GM12801 (cell line): ENCODE data around the gene MAP7D1.

Source experiments
- TF ChIP-seq, protein P1 (sequence below): IDR thresholded peaks from one replicate; pipeline ENCODE4 v1.5.1; 2011; ENCODE audit warnings: control low read depth; ENCODE audit not compliant: insufficient read length; ENCODE audit errors: extremely low read depth

The MAP7D1 gene

GRCh38 chr1:36136535-36136934 lies 19.4 kb upstream of the MAP7D1 start:
- TF ChIP-seq, protein P1, sequence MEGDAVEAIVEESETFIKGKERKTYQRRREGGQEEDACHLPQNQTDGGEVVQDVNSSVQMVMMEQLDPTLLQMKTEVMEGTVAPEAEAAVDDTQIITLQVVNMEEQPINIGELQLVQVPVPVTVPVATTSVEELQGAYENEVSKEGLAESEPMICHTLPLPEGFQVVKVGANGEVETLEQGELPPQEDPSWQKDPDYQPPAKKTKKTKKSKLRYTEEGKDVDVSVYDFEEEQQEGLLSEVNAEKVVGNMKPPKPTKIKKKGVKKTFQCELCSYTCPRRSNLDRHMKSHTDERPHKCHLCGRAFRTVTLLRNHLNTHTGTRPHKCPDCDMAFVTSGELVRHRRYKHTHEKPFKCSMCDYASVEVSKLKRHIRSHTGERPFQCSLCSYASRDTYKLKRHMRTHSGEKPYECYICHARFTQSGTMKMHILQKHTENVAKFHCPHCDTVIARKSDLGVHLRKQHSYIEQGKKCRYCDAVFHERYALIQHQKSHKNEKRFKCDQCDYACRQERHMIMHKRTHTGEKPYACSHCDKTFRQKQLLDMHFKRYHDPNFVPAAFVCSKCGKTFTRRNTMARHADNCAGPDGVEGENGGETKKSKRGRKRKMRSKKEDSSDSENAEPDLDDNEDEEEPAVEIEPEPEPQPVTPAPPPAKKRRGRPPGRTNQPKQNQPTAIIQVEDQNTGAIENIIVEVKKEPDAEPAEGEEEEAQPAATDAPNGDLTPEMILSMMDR: no peak

GRCh38 chr1:36137226-36137625 lies 18.7 kb upstream of the MAP7D1 start:
- TF ChIP-seq, protein P1: no peak

- TF ChIP-seq, protein P1: no peak
Observed at GRCh38 chr1:36137776-36138175, 18.2 kb upstream of the MAP7D1 start.

- TF ChIP-seq, protein P1: no peak
Observed at GRCh38 chr1:36139521-36139920, 16.4 kb upstream of the MAP7D1 start.

DNA sequence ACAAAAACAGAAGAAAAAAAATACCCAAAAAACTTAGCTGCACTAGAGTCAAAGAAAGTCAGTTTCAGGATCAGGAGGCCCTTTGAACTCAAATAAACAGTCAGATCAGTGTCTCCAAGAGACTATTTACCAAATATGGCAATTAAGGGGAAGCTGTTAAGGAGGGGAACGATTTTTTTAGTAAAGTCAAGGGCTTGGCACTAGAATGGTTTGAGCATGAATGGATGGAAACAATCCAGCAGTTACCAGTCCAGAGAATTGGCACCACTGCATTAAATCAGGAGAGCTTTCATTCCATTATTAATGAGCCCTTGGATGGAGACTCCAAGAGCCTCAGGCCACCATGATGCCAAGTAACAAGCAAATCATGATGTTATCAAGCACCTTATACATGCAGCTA lies 13.8 kb upstream of the MAP7D1 start:
- TF ChIP-seq, protein P1: no peak

GRCh38 chr1:36143424-36143823 lies 12.5 kb upstream of the MAP7D1 start:
- TF ChIP-seq, protein P1: no peak

- TF ChIP-seq, protein P1: no peak
Observed at GRCh38 chr1:36144413-36144812, 11.5 kb upstream of the MAP7D1 start.

DNA sequence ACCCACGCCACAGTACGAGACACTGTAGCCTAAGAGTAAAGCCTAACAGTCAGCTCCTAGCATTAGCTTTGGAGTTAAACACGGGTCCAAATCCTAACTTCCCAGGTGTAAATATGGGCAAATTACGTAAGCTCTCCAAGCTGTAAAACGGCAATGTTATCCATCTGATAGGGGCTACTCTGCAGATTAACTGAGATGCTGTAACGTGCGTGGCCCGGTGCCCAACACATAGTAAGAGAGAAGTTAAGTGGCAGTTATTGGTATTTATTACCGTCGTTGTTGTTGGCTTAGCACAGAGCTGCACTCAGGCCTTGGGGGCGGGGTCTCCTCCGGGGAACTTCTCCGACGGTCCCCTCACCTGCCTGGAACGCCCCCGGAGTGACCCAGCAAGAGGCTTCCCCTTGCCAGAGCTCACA lies 7.1 kb upstream of the MAP7D1 start:
- TF ChIP-seq, protein P1: no peak
